NCI-H524 (cell line): ENCODE results near the gene TANC1.

Experiments
- DNase-seq, 2 experiments: peaks; one replicate each; lab custom pipeline; 2025; lab: John Stamatoyannopoulos, UW

TANC1 gene

DNA sequence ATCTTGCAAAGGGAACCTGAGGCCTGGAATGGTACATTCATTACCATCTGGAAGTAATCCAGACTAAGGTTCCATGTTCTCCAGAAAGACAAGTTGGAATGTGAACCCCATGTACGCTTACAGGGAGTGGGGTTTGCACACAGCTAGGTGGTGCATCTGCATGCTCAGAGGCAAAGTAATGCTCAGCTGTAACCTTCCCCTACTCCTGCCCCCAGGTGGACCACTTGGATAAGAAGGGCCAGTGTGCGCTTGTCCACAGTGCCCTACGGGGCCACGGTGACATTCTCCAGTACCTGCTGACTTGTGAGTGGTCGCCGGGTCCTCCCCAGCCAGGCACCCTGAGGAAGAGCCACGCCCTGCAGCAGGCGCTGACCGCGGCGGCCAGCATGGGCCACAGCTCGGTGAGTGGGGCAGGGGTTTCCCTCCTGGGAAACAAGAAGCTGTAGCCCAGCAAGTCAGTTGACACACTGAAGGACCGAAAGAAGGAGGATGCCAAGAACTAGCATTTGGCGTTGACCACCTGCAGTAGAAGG lies 228.0 kb downstream of the TANC1 start:
- no peak for DNase-seq

DNA sequence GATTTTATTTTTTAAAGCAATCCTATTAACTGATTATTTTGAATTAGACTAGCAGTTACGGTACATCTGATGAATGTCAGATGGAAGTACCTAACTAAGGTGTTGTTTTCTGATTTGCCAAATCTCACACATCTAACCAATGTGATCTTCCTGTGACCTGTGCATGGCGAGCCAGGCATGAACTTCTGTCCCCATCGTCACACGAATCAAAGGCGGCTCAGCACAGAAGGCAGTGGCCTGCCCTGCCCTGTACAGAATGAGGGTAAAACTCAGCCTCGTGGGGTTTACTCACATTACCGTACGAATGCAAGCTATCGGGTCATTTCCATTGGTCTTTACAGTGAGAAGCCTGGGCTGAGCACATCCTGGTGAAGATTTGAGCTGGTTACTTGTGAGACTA lies 230.8 kb downstream of the TANC1 start:
- no peak for DNase-seq

DNA sequence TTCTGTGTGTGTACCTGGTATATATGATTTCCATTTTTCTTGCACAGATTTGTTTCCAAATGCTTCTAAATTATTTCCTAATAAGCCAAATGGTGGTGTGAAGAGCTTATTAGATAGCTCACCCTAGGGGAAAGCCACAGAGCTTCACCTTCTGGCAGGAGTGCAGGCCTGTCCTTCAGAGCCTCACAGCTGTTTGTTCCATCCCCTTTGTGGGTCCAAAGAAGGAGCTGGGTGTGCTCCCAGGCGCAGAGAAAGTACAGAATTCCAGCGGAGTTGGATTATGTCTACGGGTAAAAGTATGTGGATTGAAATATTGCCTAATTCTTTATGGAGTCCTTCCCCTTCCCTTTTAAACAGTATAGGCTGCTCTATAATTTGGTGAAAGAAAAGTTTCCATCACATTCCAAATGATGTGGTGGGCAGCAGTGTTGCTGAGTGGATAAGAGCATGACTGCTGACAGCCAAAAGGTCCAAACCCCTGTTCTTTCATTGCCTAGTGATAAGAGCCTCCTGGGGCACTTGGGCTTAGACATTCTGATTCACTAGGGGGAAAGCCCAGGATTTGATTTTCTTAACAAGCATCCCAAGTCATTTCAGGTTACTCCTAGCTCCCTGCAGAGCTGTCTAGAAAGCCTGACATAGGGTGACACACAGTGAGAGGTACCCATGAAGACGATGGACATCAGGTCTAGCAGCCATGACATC lies 231.5 kb downstream of the TANC1 start:
- DNase-seq, result peak in 1 of 2 experiments; percentile 19

DNA sequence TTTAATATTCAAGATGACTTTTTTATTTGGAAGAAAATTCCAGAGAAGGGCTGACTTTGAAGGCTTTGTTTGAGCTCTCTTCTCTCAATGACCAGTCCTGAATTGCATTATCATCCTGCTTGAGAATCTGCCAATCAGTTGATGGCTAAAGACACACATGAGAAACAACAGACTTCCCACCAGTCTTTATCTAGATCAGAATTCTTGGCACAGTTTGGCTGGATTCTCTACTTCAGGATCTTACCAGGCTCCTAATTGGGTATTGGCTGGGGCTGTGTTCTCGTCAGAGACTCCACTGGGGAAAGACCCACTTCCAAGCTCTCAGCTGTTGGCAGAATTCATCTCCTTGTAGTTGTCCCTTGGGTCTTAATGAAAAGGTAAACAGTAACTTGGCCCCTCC lies 232.1 kb downstream of the TANC1 start:
- DNase-seq, result no peak

DNA sequence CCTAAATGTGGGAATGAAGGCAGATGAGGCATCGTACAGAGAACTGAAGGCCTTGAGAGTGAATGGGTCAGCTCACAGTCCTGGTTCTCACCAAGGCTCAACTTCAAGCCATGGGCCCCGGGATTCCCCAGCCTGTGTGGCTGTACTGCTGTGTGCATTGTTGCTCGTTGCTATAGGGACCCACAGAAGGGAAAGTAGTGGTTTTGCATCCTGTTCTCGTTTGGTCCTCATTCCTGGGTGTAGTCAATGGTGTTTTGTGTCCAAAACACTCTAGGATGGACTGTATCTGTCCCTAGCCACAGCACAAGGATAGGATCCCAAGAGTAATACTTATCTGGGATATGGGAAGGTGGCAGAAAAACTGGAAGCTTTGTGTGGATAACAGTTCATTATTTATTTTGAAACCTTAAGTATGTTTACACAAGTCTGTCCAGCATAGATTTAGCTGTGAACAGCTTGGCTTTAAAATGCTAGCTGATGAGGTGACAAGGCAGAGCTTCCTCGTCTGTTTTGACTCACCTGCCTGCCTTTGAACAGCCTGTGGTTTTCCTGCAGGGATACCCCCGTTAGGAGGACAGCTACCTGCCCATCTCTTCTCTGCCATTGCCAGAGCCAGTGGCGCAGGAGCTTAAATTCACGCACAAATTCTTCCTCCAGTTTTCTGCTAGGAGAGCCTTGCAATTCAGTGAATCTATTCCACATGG lies 233.1 kb downstream of the TANC1 start:
- no peak for DNase-seq

DNA sequence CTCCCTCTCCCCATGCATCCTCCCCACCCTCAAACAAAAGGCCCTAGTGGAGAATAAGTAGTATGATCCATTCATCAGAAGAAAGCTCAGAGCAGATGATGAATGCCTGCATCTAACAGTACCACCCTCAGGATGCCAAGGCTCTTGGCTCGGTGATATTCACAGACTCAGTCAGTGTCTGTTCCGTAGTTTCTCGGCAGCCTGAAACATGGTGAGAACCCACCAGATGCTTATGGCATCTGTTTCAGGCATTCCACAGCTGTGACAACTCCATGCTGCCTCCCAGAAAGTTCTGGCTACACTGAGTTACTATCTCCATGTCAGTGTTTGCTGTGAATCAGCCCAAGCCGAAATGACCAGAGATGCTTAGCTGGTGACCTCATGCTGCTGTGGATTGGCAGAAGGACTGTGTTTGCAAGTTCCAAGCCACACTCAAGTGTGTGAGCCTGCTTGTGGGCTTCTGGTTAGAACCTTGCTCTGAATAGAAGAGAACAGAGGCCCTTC lies 234.2 kb downstream of the TANC1 start:
- peak in 1 of 2 experiments; percentile 71 for DNase-seq

DNA sequence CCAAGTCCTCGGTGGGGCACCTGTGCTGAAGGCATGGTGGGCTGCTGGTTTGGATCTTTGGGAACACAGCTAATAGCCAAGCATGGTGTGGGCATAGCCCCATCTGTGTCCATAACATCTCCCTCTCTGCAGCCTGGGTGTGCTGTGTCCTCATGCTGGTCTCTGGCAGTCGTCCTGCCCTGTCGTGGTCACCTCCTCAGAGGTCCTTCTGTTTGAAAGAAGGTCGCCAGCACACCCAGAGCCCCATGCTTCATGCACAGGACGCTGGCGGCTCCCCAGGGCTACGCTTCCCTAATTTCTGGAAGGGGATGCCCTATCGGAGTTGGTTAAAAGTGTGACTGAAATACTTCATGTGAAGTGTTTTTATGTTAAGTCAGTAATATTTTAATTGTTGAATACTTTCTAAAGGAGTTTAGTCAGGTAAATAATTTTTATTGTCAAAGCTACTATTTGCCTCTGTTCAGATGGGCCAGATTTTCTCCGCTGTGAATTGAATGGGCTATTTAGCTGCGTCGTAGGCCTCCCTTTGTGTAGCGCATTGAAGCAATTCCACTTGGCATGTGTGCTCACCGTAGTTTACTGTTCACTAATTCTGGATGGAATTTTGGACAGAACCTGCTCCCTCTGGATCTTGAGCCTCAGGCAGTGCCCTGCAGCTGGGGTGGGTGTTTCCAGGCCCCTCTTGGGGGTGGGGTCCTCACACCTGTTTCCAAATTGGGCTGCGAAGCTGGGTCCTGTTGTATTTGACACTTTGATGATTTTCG lies 236.1 kb downstream of the TANC1 start:
- no peak for DNase-seq

DNA sequence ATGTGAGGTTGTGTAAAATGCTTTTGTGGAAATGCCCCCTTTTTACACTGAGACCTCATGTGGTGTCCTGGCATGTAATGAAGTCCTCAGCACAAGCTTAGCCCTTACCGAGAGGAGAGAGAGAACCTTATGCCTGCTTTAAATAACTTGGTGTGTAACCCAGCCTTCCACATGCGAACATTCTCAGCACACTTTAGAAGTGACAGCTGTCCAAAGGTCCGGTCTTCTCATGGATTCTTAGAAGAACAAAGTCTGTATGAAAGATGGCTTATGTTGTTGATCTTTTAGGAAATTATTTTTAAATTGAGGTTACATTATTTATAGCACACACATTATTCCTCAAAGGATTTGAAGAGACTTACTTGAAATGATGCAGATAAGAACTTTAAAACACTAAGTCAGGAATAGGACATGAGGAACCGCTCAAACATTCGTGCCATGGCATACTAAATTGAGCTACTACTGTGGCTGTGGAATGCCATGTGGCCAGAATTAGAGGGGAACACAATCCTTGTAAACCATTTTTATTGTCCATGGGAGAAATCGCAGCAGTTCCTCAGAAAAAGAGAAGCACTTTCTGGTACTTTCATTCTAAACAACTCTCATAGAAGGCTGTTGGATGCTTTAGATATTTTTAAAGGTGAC lies 238.4 kb downstream of the TANC1 start:
- DNase-seq, result no peak

DNA sequence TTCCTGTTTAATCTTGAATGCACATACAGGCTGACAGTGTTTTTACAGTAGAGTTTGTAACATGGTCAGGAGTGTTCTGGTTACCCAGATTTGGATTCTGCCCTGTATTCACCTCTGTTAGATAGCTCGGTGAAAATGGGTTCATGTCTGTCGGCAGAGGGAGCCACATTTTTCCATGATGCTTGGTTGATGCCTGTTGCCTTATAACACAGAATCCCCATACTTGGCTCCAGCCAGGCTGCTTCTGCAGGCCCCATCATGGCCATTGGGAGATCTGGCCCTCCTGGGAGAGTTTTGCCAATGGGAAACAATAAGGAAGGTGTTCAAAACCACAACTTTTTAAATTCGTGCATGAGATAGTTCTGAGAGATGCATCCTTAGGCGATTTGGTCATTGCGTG lies 240.0 kb downstream of the TANC1 start:
- no peak for DNase-seq

DNA sequence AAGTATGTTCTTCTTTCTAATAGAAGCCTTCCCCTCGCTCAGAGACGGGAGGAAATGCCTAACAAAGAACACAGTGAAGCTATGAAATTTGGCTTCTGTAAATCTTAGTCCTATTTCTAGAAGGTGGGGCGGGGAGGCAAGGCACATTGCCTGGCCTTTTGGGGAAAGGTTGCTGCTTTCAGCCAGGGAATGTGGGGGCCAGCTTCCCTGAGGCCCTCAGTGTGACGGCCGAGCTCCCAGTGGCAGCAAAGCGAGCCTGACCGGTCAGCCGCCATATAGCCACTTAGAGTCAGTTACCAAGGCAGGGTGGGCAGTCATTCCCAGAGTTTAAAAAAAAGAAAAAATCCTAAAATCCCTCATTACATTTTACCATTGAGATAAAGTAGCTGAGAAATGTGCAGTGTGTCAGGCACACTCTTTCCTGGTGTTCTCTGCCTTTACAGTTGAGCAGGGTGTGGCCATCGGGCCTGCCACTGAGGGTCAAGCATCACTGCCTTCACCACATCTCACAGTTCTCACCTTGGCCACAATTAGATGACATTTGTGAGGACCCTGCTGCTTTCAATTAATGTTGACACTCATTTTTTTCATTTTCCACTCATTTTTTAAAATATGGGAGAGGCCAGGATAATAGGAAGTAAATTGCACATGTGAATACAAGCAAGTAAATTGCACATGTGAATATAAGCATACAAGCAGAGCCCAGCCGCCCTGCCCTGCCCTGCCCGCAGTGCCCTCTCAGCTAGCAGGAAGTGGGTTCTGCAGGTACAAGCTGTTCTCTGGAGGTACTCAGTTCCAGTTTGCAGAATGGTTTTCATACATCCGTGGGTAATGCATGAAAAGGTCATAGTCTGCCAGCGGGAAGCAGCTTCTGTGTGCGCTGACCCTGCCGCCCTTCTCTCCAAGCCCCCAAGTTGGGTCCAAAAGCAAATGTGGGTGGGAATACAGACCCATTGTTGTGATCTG lies 241.2 kb downstream of the TANC1 start:
- DNase-seq, result no peak

DNA sequence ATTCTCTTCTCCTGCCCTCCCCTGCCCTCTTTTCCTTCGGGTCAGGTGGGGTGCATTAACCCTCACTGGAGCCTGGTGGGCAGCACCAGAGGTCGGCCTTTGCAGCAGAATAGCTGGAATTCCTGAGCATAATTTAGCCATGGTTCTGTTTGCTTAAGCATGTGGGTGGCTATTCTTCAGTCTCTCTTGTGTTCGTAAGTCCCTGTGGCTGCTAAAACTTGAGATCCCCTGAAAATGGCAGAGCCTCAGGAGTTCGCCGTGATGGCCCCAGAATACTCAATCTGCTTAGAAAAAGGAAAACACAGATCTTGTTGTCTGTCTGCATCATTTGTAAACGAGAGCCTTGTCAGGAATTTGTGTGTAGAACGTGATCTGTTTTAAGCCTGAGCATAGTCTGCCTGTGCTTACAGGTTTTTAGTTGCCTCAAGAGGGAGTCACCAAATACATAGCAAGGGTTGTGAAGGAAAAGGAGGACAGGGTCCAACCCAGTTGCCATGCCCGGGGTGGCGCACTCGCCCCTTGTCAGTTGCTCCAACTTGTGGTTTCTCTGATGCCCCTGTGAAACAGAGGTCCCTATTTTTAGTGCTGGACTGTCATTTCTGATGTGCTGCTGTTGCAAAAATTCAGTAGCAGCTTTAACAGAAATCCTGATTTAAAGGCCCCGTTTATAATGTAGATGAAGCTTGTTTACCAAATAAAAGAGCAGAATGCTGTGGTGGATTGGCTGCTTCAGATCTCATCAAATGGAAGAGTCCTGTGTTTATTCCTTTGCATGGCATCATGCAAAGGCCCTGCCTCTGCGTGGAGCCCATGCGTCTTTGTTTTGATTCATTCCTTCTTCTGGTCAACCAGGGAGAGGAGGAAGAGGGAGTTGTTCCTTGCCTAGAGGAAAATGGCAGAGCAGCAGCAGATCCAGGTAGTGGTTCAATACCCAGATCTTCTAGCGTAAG lies 243.3 kb downstream of the TANC1 start:
- DNase-seq, result no peak

DNA sequence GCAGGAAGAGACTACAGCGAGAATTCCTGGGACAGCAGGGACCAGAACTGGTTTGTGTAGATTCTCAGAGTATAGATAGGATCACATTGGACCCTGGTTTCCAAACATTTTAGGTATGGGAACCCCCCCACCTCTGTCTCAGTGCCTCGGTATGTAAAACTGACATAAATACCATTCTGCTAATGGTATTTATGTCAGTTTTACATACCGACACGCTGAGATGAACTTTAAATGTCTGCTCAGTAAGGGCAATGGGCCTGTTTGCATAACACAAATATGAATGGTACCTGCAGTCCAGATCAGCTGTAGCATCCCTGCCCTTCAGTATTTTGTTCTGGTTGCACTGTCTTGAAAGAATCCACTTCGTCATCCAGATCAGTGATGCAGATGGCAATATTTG lies 244.9 kb downstream of the TANC1 start:
- no peak for DNase-seq

DNA sequence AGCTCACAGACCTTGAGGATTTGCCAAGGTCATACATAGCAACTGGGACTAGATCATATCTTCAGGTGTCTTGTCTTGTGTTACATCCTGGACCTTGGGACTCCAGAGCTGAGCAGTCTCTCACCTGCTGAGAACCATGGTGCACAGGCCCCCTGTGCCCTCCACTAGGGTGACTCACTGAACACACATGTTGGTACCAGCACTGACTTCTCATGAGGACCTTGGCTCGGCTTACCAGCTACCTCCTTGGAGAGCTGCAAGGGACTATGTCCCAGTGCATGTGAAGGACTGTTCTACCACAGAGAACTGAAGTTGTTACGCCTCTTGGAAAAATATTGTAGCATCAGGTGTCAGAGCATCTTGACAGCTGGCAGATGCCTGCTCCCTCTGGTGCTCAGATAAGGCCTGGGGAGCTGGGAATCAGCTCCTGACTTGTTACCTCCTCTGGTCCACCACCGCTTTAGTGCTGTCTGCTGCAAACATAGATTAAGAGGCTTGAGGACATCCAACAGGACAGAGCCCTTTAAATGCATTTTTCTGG lies 246.0 kb downstream of the TANC1 start:
- no peak for DNase-seq

DNA sequence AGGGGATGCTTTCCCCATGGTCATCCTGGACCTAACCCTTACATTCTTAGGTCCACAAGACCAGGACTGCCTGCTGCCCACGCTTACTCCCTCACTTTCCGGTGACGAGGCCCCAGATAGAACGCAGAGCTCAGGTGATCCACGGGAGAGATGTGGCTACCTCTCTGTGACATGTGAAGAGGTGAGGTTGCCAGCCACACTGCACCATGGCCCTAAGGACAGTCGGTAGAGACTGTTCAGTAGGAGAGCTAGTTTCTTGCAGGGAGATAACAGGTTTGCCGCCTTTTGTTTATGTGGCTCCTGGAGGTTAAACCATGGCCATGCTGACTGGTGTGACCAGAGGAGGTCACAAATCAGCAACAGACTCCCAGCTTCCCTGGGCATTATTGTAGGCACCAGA lies 246.7 kb downstream of the TANC1 start:
- DNase-seq, result no peak

DNA sequence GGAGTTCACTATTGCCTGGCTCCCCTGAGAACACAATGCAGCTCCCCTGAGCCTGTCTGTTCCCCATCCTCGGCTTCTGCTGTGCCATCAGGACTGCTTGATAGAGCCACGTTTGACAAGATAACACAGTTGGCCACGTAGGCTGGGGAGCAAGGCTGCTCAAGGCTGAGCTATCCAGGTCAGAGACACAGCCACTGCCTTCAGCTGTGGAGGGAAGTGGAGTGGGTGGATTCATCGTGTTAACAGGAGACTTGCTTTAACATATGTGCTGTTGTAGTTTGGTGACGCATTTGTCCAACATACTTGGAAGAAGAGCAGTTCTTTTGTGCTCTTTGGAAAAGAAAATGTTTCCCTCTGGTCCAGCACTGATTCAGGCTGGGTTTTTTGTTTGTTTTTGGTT lies 249.2 kb downstream of the TANC1 start:
- DNase-seq, result no peak

DNA sequence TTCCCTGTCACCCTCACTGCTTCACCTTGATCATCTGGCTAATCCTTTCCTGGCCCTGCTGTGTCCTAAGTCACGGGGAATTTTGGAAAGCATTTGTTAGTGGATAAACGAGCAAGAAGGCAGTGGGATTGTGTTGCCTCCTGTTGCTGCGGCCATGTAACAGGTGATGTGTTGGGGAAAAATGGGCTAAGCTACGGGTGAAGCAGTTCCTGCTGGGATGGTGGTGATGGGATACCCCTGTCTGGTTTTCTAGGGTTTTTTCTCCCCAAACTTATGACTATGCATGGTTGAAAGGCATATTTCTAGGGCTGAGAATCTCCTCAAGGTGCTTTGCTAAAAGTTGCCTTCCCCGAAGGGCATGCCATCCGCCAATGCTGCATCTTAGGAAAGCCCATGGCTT lies 249.9 kb downstream of the TANC1 start:
- no peak for DNase-seq

DNA sequence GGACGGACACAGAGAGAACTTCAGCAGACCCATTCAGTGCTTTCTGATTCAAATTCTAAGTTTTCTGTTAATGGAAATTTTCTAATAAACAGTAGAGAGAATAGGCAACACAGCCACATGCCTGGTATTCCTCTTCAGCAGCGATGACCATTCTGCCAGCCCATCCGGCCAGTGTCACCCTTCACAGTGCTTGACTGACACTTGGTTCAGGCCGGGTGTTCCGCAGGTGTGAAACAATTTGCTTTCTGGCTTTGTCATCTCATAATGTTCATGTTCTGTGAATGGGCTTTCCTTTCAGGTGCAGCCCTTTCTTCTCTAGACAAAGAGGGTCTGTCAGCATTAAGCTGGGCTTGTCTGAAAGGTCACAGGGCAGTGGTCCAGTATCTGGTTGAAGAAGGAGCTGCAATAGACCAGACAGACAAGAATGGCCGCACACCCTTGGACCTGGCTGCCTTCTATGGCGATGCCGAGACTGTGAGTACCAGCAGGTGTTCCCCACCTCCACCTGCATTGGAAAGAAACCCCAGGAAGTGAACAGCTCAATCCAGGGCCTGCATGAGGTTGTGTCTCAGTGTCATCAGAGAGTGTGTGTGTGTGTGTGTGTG lies 251.1 kb downstream of the TANC1 start:
- no peak for DNase-seq

DNA sequence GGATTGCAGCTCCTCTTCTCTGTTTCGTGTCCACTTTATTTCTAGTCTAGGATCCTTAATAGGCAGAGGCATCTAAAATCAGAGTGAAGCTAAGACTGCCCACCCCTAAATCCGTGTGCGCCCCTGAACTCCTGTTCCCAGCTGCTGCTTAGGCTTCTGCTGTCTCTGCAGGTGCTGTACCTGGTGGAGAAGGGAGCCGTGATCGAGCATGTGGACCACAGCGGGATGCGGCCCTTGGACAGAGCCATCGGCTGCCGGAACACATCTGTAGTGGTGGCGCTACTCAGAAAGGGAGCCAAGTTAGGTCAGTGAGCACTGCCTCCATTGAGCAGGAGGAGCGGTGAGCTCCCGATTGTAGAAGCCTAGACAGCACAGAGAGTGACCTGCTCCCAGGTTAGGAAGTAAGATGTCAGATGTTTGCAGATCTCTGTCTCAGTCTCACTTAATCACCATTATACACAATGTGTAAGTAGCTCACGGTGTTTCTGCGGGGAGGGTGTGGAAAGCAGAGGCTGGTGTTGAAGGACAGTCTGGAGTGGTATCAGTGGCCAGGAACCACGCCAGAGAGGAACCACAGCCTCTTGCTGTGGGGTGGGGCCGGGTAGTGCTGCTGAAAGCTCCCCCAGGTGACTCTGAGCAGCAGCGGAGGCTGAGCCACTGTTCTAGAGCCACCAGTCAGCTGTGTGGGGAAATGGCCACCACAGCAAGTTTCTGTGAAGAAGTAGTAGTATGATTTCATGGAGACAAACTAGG lies 255.8 kb downstream of the TANC1 start:
- DNase-seq, result no peak
